Liver (tissue), 9 donors: ENCODE results near the gene TMEM45B. TPM values are rescaled to one million over a fixed set of nuclear protein-coding genes. Genes with fewer than 3 reads are reported as not detected.
"Not testable (repeated sequence)": the region's sequence is repeated elsewhere in the genome, so short reads cannot be mapped to it uniquely, and the experiment has no call there.

Experiments used
- DNase-seq: peaks from one replicate; pipeline ENCODE4 v3.0.0-alpha.2; 2017; ENCODE audit warnings: low spot score
- H3K27ac ChIP-seq, 2 donors: one replicate each; pipeline ENCODE4 v1.7.0; 2013; ENCODE audit warnings: inconsistent platforms in 2 of 2, low read length in 2 of 2, control low read depth in 1 of 2, low read depth in 1 of 2, mild to moderate bottlenecking in 1 of 2
- H3K27me3 ChIP-seq, 4 donors: one replicate each; pipeline versions ENCODE4 v1.6.1 to v1.7.0; 2013; ENCODE audit warnings: low read length in 3 of 4, inconsistent platforms in 1 of 4, mild to moderate bottlenecking in 1 of 4, moderate library complexity in 1 of 4; ENCODE audit not compliant: control insufficient read depth in 4 of 4, insufficient read depth in 4 of 4
- H3K36me3 ChIP-seq, 4 donors: one replicate each; pipeline versions ENCODE4 v1.6.1 to v1.7.0; 2013; ENCODE audit warnings: low read length in 3 of 4, mild to moderate bottlenecking in 3 of 4, low read depth in 1 of 4, moderate library complexity in 1 of 4; ENCODE audit not compliant: control insufficient read depth in 4 of 4, insufficient read depth in 3 of 4
- H3K4me1 ChIP-seq, 4 donors: one replicate each; pipeline versions ENCODE4 v1.6.1 to v1.7.0; 2013; ENCODE audit warnings: low read length in 3 of 4, mild to moderate bottlenecking in 3 of 4, moderate library complexity in 1 of 4; ENCODE audit not compliant: control insufficient read depth in 4 of 4, insufficient read depth in 4 of 4
- H3K4me3 ChIP-seq, 3 donors: one replicate each; pipeline versions ENCODE4 v1.6.1 to v1.7.0; 2013; ENCODE audit warnings: low read length in 3 of 3, control low read depth in 1 of 3, low read depth in 1 of 3, mild to moderate bottlenecking in 1 of 3
- H3K9ac ChIP-seq, 2 donors: one replicate each; pipeline ENCODE4 v1.7.0; 2013; ENCODE audit warnings: low read length in 2 of 2, mild to moderate bottlenecking in 2 of 2, moderate library complexity in 2 of 2, control low read depth in 1 of 2, low read depth in 1 of 2
- H3K9me3 ChIP-seq, 4 donors: one replicate each; pipeline versions ENCODE4 v1.6.1 to v1.7.0; 2013; ENCODE audit warnings: low read length in 3 of 4; ENCODE audit not compliant: control insufficient read depth in 4 of 4
- EGR1 ChIP-seq, 2 donors: IDR thresholded peaks; 2 replicates each; pipeline ENCODE4 v1.6.1; 2016 to 2018; ENCODE audit warnings: antibody characterized with exemption in 2 of 2, low read depth in 2 of 2
- GABPA ChIP-seq, 2 donors: IDR thresholded peaks in 1 of 2; conservative IDR thresholded peaks in 1 of 2; 2 replicates each; pipeline ENCODE4 v1.6.1; 2016; ENCODE audit warnings: antibody characterized with exemption in 2 of 2, mild to moderate bottlenecking in 1 of 2, moderate library complexity in 1 of 2
- HNF4A ChIP-seq, 2 donors: conservative IDR thresholded peaks; 2 replicates each; pipeline ENCODE4 v1.6.1; 2016; ENCODE audit warnings: antibody characterized with exemption in 2 of 2, mild to moderate bottlenecking in 2 of 2
- JUND ChIP-seq, 2 donors: IDR thresholded peaks; 2 replicates each; pipeline ENCODE4 v1.6.1; 2016; ENCODE audit warnings: antibody characterized with exemption in 2 of 2
- RAD21 ChIP-seq, 2 donors: IDR thresholded peaks; 2 replicates each; pipeline ENCODE4 v1.6.1; 2016; ENCODE audit warnings: antibody characterized with exemption in 2 of 2, mild to moderate bottlenecking in 2 of 2
- REST ChIP-seq: IDR thresholded peaks from 2 replicates; pipeline ENCODE4 v1.6.1; 2016; ENCODE audit warnings: antibody characterized with exemption, mild to moderate bottlenecking
- SP1 ChIP-seq: IDR thresholded peaks from 2 replicates; pipeline ENCODE4 v1.6.1; 2018; ENCODE audit warnings: antibody characterized with exemption, mild to moderate bottlenecking
- YY1 ChIP-seq: IDR thresholded peaks from 2 replicates; pipeline ENCODE4 v1.6.1; 2016; ENCODE audit warnings: antibody characterized with exemption, mild to moderate bottlenecking
- WGBS: extraction: QIAGEN DNeasy Blood & Tissue Kit; methylation state at CpG from one replicate; pipeline ENCODE4 v1.1.7; 2013; 5-methylcytosine and 5-hydroxymethylcytosine counted together
- polyA plus RNA-seq, 2 donors: library from polyadenylated mRNA; stranded (reverse) in 1 of 2; unstranded in 1 of 2; fragments of 200-250 nt in 1 of 2; fragments of >200 nt in 1 of 2; fragmentation: Nextera tagmentation in 1 of 2; extraction: Ambion mirVana in 1 of 2; gene quantifications; one replicate each; pipeline versions ENCODE4 v1.2.1 to v1.2.3, GENCODE V29; 2013 to 2015
- total RNA-seq, 2 donors: library from RNA; depleted of rRNA; stranded (reverse); fragments of >200 nt; gene quantifications; one replicate each; pipeline ENCODE4 v1.2.3, GENCODE V29; 2014
- donor health status: healthy.
- donor health status: healthy.
- donor health status: healthy.
- donor health status: healthy.
- donor health status: healthy.

TMEM45B gene
- total and polyA plus RNA-seq, 4 donors: 5.5 to 23.7 (median 6.7) TPM

GRCh38 chr11:129829497-129829896 is 13.8 kb downstream of the TMEM45B start:
- DNase-seq, H3K9ac ChIP-seq, H3K9me3 ChIP-seq, H3K36me3 ChIP-seq, H3K27ac ChIP-seq, H3K4me3 ChIP-seq, H3K27me3 ChIP-seq: not testable (repeated sequence)
- peak in 1 of 2 donors; percentile 5 for TF ChIP-seq HNF4A (conservative IDR thresholded peaks at IDR 0.05)
- H3K4me1 ChIP-seq: peaks cover 0 to 10% (median 4%) of the 10 kb centered on the region in 4 donors

- not testable (repeated sequence) for H3K9me3 ChIP-seq, DNase-seq, H3K27ac ChIP-seq, H3K36me3 ChIP-seq, H3K4me3 ChIP-seq, H3K9ac ChIP-seq, H3K27me3 ChIP-seq
- peaks cover 0 to 10% (median 4%) of the 10 kb centered on the region in 4 donors for H3K4me1 ChIP-seq
- WGBS: 93% methylated on average over 4 of the region's 4 CpGs
These were observed 15.6 kb downstream of the TMEM45B start for GRCh38 chr11:129831227-129831626.

- H3K4me3 ChIP-seq, H3K27ac ChIP-seq, H3K27me3 ChIP-seq, H3K4me1 ChIP-seq, H3K9ac ChIP-seq, H3K36me3 ChIP-seq, H3K9me3 ChIP-seq, DNase-seq: not testable (repeated sequence)
- 87% methylated on average over 6 of the region's 6 CpGs for WGBS
These were observed 17.6 kb downstream of the TMEM45B start for GRCh38 chr11:129833260-129833659.

- not testable (repeated sequence) for H3K9me3 ChIP-seq, H3K36me3 ChIP-seq, H3K27ac ChIP-seq, H3K4me3 ChIP-seq, H3K9ac ChIP-seq, H3K4me1 ChIP-seq, DNase-seq, H3K27me3 ChIP-seq
- 80% methylated on average over 1 of the region's 1 CpG for WGBS
These were observed 20.8 kb downstream of the TMEM45B start for GRCh38 chr11:129836423-129836891.

- DNase-seq: no peak
- H3K9ac ChIP-seq: no peak overlapping the region
- H3K4me3 ChIP-seq: no peak overlapping the region
- no peaks in the 10 kb centered on the region for H3K9me3 ChIP-seq
- no peaks in the 10 kb centered on the region for H3K36me3 ChIP-seq
- H3K27me3 ChIP-seq: no peaks in the 10 kb centered on the region
- TF ChIP-seq GABPA (IDR thresholded peaks at IDR 0.05 in 1 of 2, conservative IDR thresholded peaks at IDR 0.05 in 1 of 2) (no peak), REST (no peak), HNF4A (conservative IDR thresholded peaks at IDR 0.05) (no peak), EGR1 (IDR thresholded peaks at IDR 0.05; ENCODE audit: low read depth in 2 of 2) (no peak), SP1 (no peak), YY1 (no peak), JUND (IDR thresholded peaks at IDR 0.05) (no peak), RAD21 (IDR thresholded peaks at IDR 0.05) (no peak)
- no peak overlapping the region for H3K27ac ChIP-seq
- 92% methylated on average over 9 of the region's 9 CpGs for WGBS
- H3K4me1 ChIP-seq: no peaks in the 10 kb centered on the region
These were observed 21.3 kb downstream of the TMEM45B start for GRCh38 chr11:129836979-129837378.
